Ishikawa (cell line): ENCODE results near the gene FN3K.

Experiments used
- CEBPB ChIP-seq: IDR thresholded peaks from 2 replicates; pipeline ENCODE4 v1.6.1; 2012
- CREB1 ChIP-seq: IDR thresholded peaks from 2 replicates; pipeline ENCODE4 v1.6.1; 2012; ENCODE audit warnings: low read depth
- EGR1 ChIP-seq: IDR thresholded peaks from 2 replicates; pipeline ENCODE4 v1.6.1; 2012
- EP300 ChIP-seq: IDR thresholded peaks from 2 replicates; pipeline ENCODE4 v1.6.1; 2012; ENCODE audit warnings: borderline replicate concordance
- FOXM1 ChIP-seq: IDR thresholded peaks from 2 replicates; pipeline ENCODE4 v1.6.1; 2012; ENCODE audit warnings: low read depth, borderline replicate concordance
- NFIC ChIP-seq: IDR thresholded peaks from 2 replicates; pipeline ENCODE4 v1.6.1; 2012
- RAD21 ChIP-seq: IDR thresholded peaks from 2 replicates; pipeline ENCODE4 v1.6.1; 2012; ENCODE audit warnings: low read depth
- TAF1 ChIP-seq: IDR thresholded peaks from 2 replicates; pipeline ENCODE4 v1.6.1; 2012; ENCODE audit warnings: low read depth, mild to moderate bottlenecking
- TCF12 ChIP-seq: IDR thresholded peaks from 2 replicates; pipeline ENCODE4 v1.6.1; 2012; ENCODE audit warnings: low read depth
- TEAD4 ChIP-seq: IDR thresholded peaks from 2 replicates; pipeline ENCODE4 v1.6.1; 2012
- YY1 ChIP-seq: IDR thresholded peaks from 2 replicates; pipeline ENCODE4 v1.6.1; 2012; ENCODE audit warnings: low read depth
- ZBTB7A ChIP-seq: IDR thresholded peaks from 2 replicates; pipeline ENCODE4 v1.6.1; 2012; ENCODE audit warnings: low read depth
- TF ChIP-seq, protein P1 (sequence below): IDR thresholded peaks from 2 replicates; pipeline ENCODE4 v1.6.1; 2012
- TF ChIP-seq, protein P2 (sequence below): IDR thresholded peaks from 2 replicates; pipeline ENCODE4 v1.6.1; 2012
- TF ChIP-seq, protein P3 (sequence below): IDR thresholded peaks from 2 replicates; pipeline ENCODE4 v1.6.1; 2012; ENCODE audit warnings: low read depth, mild to moderate bottlenecking

Gene FN3K

DNA sequence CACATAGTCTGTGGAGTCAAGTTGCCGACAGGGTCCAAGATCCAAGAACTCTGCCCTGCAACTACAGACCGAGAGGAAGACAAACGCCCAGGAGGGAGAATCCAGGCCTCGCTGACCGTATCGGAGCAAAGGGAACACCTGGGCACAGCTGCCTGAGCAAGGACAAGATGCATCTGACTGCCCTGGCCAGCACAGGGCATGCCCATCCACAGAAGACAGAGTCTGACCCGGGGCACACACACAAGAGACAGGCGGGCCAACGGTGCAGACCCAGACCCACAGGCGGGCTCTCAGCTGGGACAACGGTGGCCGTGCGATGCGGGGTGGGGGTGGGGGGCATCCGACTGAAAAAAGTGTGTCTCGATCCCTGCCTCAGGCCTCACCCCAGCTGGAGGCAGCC is 43.1 kb upstream of the FN3K start:
- TF ChIP-seq EGR1 (no peak), FOXM1 (no peak), EP300 (no peak), NFIC (no peak), RAD21 (no peak), TEAD4 (no peak), CREB1 (no peak), TCF12 (no peak), ZBTB7A (no peak), CEBPB (no peak)
- TF ChIP-seq, protein P1, sequence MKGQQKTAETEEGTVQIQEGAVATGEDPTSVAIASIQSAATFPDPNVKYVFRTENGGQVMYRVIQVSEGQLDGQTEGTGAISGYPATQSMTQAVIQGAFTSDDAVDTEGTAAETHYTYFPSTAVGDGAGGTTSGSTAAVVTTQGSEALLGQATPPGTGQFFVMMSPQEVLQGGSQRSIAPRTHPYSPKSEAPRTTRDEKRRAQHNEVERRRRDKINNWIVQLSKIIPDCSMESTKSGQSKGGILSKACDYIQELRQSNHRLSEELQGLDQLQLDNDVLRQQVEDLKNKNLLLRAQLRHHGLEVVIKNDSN, result no peak
- TF ChIP-seq, protein P2, sequence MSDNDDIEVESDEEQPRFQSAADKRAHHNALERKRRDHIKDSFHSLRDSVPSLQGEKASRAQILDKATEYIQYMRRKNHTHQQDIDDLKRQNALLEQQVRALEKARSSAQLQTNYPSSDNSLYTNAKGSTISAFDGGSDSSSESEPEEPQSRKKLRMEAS, result no peak
- TF ChIP-seq, protein P3, sequence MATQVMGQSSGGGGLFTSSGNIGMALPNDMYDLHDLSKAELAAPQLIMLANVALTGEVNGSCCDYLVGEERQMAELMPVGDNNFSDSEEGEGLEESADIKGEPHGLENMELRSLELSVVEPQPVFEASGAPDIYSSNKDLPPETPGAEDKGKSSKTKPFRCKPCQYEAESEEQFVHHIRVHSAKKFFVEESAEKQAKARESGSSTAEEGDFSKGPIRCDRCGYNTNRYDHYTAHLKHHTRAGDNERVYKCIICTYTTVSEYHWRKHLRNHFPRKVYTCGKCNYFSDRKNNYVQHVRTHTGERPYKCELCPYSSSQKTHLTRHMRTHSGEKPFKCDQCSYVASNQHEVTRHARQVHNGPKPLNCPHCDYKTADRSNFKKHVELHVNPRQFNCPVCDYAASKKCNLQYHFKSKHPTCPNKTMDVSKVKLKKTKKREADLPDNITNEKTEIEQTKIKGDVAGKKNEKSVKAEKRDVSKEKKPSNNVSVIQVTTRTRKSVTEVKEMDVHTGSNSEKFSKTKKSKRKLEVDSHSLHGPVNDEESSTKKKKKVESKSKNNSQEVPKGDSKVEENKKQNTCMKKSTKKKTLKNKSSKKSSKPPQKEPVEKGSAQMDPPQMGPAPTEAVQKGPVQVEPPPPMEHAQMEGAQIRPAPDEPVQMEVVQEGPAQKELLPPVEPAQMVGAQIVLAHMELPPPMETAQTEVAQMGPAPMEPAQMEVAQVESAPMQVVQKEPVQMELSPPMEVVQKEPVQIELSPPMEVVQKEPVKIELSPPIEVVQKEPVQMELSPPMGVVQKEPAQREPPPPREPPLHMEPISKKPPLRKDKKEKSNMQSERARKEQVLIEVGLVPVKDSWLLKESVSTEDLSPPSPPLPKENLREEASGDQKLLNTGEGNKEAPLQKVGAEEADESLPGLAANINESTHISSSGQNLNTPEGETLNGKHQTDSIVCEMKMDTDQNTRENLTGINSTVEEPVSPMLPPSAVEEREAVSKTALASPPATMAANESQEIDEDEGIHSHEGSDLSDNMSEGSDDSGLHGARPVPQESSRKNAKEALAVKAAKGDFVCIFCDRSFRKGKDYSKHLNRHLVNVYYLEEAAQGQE, result no peak

DNA sequence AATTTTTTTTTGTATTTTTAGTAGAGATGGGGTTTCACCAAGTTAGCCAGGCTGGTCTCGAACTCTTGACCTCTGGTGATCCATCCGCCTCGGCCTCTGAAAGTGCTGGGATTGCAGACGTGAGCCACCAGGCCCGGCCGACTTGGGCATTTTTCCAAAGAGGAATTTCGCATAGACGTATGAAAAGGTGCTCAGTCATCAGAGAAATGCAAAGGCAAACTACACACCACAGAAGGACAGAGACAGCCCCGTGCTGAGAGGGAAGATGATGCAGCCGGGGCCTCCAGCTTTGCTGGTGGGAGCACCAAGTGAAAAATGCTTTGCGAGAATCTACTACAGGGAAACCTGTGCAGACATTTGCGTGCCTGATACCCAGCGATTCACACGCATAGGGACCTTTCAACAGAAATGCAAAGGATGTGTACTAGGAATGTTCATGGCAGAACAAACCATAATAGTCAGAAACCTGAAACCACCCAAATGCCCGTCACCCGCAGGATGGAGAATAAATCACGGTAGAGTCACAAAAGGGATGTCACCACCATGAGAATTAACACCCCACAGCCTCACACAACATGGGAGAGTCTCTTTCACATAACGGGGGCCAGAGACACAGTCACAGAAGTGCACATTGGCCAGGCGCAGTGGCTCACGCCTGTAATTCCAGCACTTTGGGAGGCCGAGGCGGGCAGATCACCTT is 42.1 kb upstream of the FN3K start:
- TF ChIP-seq TCF12 (no peak), ZBTB7A (no peak), FOXM1 (no peak), NFIC (no peak), EP300 (no peak), CREB1 (no peak), YY1 (no peak), TEAD4 (no peak), TAF1 (no peak), EGR1 (no peak), RAD21 (no peak), CEBPB (no peak)
- TF ChIP-seq, protein P3, result no peak
- TF ChIP-seq, protein P2, result no peak
- TF ChIP-seq, protein P1, result no peak

DNA sequence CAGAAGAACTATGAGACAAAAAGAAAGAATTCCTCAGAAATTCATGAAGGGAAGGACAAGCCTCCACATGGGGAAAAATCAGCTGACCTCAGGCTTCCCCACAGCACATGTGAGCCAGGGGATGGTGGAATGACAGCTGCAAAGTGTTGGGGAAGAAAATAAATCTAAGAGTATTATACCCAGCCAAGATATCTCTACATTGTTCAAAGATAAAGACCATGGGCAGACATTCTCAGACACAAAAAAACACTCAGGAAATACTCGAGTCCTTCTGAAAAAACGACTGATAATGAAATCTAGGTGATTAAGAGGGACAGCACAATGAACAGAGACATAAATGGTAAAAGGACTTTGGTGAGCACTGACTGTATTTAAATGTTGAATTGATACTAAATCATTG is 40.8 kb upstream of the FN3K start:
- TF ChIP-seq TAF1 (no peak), EP300 (no peak), EGR1 (no peak), CREB1 (no peak), RAD21 (no peak), ZBTB7A (no peak), YY1 (no peak), CEBPB (no peak), TEAD4 (no peak), FOXM1 (no peak), TCF12 (no peak), NFIC (no peak)
- TF ChIP-seq, protein P1, result no peak
- TF ChIP-seq, protein P2, result no peak
- TF ChIP-seq, protein P3, result no peak

DNA sequence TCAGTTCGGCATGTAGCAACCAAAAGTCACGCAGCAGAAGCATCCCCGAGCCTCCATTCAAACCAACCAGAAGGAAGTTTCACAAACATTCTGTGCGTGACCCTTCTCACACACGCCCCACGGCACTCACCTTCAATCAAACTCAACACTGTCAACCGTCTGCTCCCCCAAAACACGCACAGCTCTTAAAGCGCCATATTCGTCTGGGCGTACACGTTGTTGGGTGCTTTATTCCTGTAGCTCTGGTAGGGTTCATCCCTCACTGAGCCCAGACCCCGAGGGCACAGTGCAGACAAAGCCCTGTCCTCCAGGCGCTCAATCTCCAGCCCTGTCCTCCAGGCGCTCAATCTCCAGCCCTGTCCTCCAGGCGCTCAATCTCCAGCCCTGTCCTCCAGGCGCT is 39.2 kb upstream of the FN3K start:
- TF ChIP-seq, protein P3, result no peak
- TF ChIP-seq RAD21, result no peak
- TF ChIP-seq EP300, result no peak
- no peak for TF ChIP-seq CREB1
- TF ChIP-seq ZBTB7A, result no peak
- TF ChIP-seq TCF12, result no peak
